Measurements from ENCODE around the gene TFCP2L1.

The TFCP2L1 gene

DNA sequence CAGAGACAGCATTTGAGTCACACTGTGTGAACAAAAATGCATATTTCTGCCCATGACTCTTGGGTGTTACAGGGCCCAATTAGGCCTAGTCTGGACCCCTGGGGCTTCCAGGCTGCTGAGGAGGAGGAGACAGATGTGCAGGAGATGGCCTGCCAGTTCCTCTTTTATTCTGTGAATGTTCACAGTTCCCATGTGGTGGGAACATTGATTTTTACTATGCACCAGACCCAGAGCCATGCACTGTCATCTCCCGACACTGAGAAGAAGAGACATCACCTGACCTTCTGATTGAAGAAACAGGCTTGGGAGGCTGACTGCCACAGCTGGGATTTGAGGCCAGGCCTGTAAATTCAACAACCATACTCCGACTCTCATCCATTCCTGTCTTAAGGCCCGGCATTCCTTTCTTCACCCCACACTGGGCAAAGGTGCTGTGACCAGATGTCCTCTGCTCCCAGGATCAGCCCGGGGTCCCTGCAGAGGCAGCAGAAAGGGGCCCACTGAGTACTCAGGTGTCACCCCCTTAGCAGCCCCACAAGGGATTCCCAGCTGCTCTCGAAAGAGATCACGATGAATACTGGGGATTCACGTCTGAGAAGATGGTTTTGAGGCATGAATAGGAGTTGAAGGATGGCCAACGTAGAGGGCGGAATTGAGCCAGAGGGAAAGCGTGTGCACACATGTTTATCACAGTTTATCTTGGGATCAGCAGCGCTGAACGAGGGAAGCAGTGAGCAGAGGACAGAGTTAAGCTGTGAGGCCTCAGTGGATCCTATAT, 3.6 kb upstream of the TFCP2L1 start:
- no peak for DNase-seq (ENCODE audit: low spot score)
- no peak overlapping the region for H2BK5ac ChIP-seq (ENCODE audit: low read length)
- no CpG with 5 or more reads among the region's 12 CpGs for WGBS, 2 donors (ENCODE audit: extremely low coverage in 2 of 2, insufficient read length in 2 of 2, insufficient replicate concordance in 1 of 2)
- H3K18ac ChIP-seq (ENCODE audit: low read length): no peak overlapping the region
- no peak overlapping the region for H2BK15ac ChIP-seq (ENCODE audit: low read length)
- no peaks in the 10 kb centered on the region for H3K36me3 ChIP-seq (replicated peaks in 1 of 2; ENCODE audit: control insufficient read depth in 2 of 2, insufficient read depth in 2 of 2, low read length in 2 of 2)
- H3K4me3 ChIP-seq (ENCODE audit: low read length in 2 of 2): no peak overlapping the region
- H2AK5ac ChIP-seq (ENCODE audit: low read depth, low read length): no peak overlapping the region
- H3K23ac ChIP-seq (ENCODE audit: low read depth, low read length, poor library complexity): no peak overlapping the region
- H3K4me1 ChIP-seq (ENCODE audit: control insufficient read depth in 2 of 2, insufficient read depth in 1 of 2, low read depth in 1 of 2, low read length in 2 of 2): no peaks in the 10 kb centered on the region
- peaks cover 13 to 60% (median 27%) of the 10 kb centered on the region in 3 experiments for H3K27me3 ChIP-seq (ENCODE audit: control insufficient read depth in 3 of 3, insufficient read depth in 3 of 3, low read depth in 1 of 3, low read length in 3 of 3)
- H4K91ac ChIP-seq (ENCODE audit: low read depth, low read length, poor library complexity): no peak overlapping the region
- no peak overlapping the region for H2BK12ac ChIP-seq (ENCODE audit: low read length)
- H3K9ac ChIP-seq (ENCODE audit: low read depth, low read length, poor library complexity): no peak overlapping the region
- H3K9me3 ChIP-seq (replicated peaks in 1 of 2; ENCODE audit: control insufficient read depth in 2 of 2, insufficient read depth in 1 of 2, low read depth in 1 of 2, low read length in 2 of 2): no peaks in the 10 kb centered on the region
- no peak overlapping the region for H3K27ac ChIP-seq (replicated peaks; ENCODE audit: low read length)
- no peak overlapping the region for H2AFZ ChIP-seq (ENCODE audit: low read length)
- no peak overlapping the region for H2BK120ac ChIP-seq (ENCODE audit: low read depth, low read length)
- no peak overlapping the region for H4K8ac ChIP-seq (ENCODE audit: low read depth, low read length)
- no peak overlapping the region for H3K4ac ChIP-seq (ENCODE audit: low read length)
- no peak overlapping the region for H3K14ac ChIP-seq (ENCODE audit: low read length)
- H3K79me1 ChIP-seq (ENCODE audit: low read depth, low read length): no peaks in the 10 kb centered on the region
- H3K4me2 ChIP-seq (ENCODE audit: insufficient read depth, low read length, poor library complexity, severe bottlenecking): no peak overlapping the region

DNA sequence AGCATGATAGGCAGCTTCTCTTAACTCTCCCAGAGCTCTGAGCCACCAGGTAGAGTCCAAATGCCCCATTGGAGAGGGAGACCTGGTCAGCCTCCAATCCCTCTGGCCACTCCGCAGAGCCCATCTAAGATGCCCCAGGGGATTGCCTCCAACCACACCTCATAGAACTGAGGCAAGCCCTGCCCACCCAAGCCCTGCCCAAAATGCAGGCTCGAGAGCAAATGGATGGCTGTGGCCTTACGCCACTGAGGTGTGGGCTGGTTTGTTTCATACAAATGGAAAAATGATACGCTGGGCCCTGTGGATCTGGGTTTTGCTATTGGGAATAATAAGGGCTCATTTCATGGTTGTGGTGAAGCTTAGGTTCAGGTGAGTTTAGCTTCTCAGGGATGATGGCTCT, 3.0 kb upstream of the TFCP2L1 start:
- Histone ChIP-seq H3K9ac (ENCODE audit: low read depth, low read length, poor library complexity) (no peak overlapping the region), H3K36me3 (replicated peaks in 1 of 2; ENCODE audit: control insufficient read depth in 2 of 2, insufficient read depth in 2 of 2, low read length in 2 of 2) (no peaks in the 10 kb centered on the region), H3K4me3 (ENCODE audit: low read length in 2 of 2) (no peak overlapping the region), H3K79me1 (ENCODE audit: low read depth, low read length) (no peaks in the 10 kb centered on the region), H3K27ac (replicated peaks; ENCODE audit: low read length) (no peak overlapping the region), H3K27me3 (ENCODE audit: control insufficient read depth in 3 of 3, insufficient read depth in 3 of 3, low read depth in 1 of 3, low read length in 3 of 3) (peaks cover 13 to 66% (median 34%) of the 10 kb centered on the region in 3 experiments), H2AK5ac (ENCODE audit: low read depth, low read length) (no peak overlapping the region), H2BK15ac (ENCODE audit: low read length) (no peak overlapping the region), H4K8ac (ENCODE audit: low read depth, low read length) (no peak overlapping the region), H3K9me3 (replicated peaks in 1 of 2; ENCODE audit: control insufficient read depth in 2 of 2, insufficient read depth in 1 of 2, low read depth in 1 of 2, low read length in 2 of 2) (no peaks in the 10 kb centered on the region), H3K4me2 (ENCODE audit: insufficient read depth, low read length, poor library complexity, severe bottlenecking) (no peak overlapping the region), H2BK120ac (ENCODE audit: low read depth, low read length) (no peak overlapping the region), H3K4me1 (ENCODE audit: control insufficient read depth in 2 of 2, insufficient read depth in 1 of 2, low read depth in 1 of 2, low read length in 2 of 2) (no peaks in the 10 kb centered on the region), H3K18ac (ENCODE audit: low read length) (no peak overlapping the region), H4K91ac (ENCODE audit: low read depth, low read length, poor library complexity) (no peak overlapping the region), H3K4ac (ENCODE audit: low read length) (no peak overlapping the region), H2AFZ (ENCODE audit: low read length) (no peak overlapping the region), H2BK12ac (ENCODE audit: low read length) (no peak overlapping the region), H3K14ac (ENCODE audit: low read length) (no peak overlapping the region), H2BK5ac (ENCODE audit: low read length) (no peak overlapping the region), H3K23ac (ENCODE audit: low read depth, low read length, poor library complexity) (no peak overlapping the region)
- no CpG with 5 or more reads among the region's 4 CpGs for WGBS, 2 donors (ENCODE audit: extremely low coverage in 2 of 2, insufficient read length in 2 of 2, insufficient replicate concordance in 1 of 2)
- no peak for DNase-seq (ENCODE audit: low spot score)

DNA sequence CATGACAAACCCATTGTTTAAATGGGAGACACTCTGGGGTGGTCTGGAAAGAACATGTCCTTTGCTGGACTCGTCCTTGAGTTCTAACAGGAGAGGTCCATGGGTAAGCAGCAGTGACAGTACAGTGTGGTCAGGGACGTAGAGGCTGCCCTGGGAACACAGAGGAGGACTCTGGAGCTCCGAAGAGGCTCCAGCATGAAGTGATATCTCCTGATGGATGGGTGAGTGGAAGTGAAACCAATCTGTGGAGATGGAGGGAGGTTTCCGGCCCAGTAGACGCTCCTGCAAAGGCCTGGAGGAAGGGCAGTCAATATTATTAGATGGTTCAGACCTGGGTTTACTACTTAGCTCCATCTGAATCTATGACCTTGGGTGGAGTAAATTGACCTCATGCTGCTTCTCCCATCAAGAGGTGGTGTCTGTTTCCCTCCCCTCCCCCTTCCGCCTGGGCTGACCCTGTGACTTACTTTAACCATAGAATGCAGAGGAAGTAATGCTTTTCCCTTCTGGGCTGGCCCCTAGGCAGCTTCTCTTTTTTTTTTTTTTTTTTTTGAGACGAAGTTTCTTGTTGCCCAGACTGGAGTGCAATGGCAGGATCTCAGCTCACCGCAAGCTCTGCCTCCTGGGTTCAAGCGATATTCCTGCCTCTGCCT, 2.3 kb upstream of the TFCP2L1 start:
- Histone ChIP-seq H3K14ac (ENCODE audit: low read length) (no peak overlapping the region), H3K4me2 (ENCODE audit: insufficient read depth, low read length, poor library complexity, severe bottlenecking) (no peak overlapping the region), H4K8ac (ENCODE audit: low read depth, low read length) (no peak overlapping the region), H3K4ac (ENCODE audit: low read length) (no peak overlapping the region), H2BK12ac (ENCODE audit: low read length) (no peak overlapping the region), H2AFZ (ENCODE audit: low read length) (no peak overlapping the region), H3K4me1 (ENCODE audit: control insufficient read depth in 2 of 2, insufficient read depth in 1 of 2, low read depth in 1 of 2, low read length in 2 of 2) (no peaks in the 10 kb centered on the region), H3K79me1 (ENCODE audit: low read depth, low read length) (no peaks in the 10 kb centered on the region), H3K9ac (ENCODE audit: low read depth, low read length, poor library complexity) (no peak overlapping the region), H3K9me3 (replicated peaks in 1 of 2; ENCODE audit: control insufficient read depth in 2 of 2, insufficient read depth in 1 of 2, low read depth in 1 of 2, low read length in 2 of 2) (no peaks in the 10 kb centered on the region), H2BK5ac (ENCODE audit: low read length) (no peak overlapping the region), H3K4me3 (ENCODE audit: low read length in 2 of 2) (no peak overlapping the region), H3K23ac (ENCODE audit: low read depth, low read length, poor library complexity) (no peak overlapping the region), H3K18ac (ENCODE audit: low read length) (no peak overlapping the region), H3K27ac (replicated peaks; ENCODE audit: low read length) (no peak overlapping the region), H2AK5ac (ENCODE audit: low read depth, low read length) (no peak overlapping the region), H2BK15ac (ENCODE audit: low read length) (no peak overlapping the region), H3K36me3 (replicated peaks in 1 of 2; ENCODE audit: control insufficient read depth in 2 of 2, insufficient read depth in 2 of 2, low read length in 2 of 2) (no peaks in the 10 kb centered on the region), H4K91ac (ENCODE audit: low read depth, low read length, poor library complexity) (no peak overlapping the region), H3K27me3 (ENCODE audit: control insufficient read depth in 3 of 3, insufficient read depth in 3 of 3, low read depth in 1 of 3, low read length in 3 of 3) (peaks cover 13 to 73% (median 37%) of the 10 kb centered on the region in 3 experiments), H2BK120ac (ENCODE audit: low read depth, low read length) (no peak overlapping the region)
- no peak for DNase-seq (ENCODE audit: low spot score)
- WGBS, 2 donors (ENCODE audit: extremely low coverage in 2 of 2, insufficient read length in 2 of 2, insufficient replicate concordance in 1 of 2): no CpG with 5 or more reads among the region's 9 CpGs

- Histone ChIP-seq H3K9me3 (replicated peaks in 1 of 2; ENCODE audit: control insufficient read depth in 2 of 2, insufficient read depth in 1 of 2, low read depth in 1 of 2, low read length in 2 of 2) (no peaks in the 10 kb centered on the region), H2BK12ac (ENCODE audit: low read length) (no peak overlapping the region), H3K18ac (ENCODE audit: low read length) (no peak overlapping the region), H3K79me1 (ENCODE audit: low read depth, low read length) (no peaks in the 10 kb centered on the region), H3K4me2 (ENCODE audit: insufficient read depth, low read length, poor library complexity, severe bottlenecking) (no peak overlapping the region), H2BK5ac (ENCODE audit: low read length) (no peak overlapping the region), H3K27ac (replicated peaks; ENCODE audit: low read length) (no peak overlapping the region), H4K91ac (ENCODE audit: low read depth, low read length, poor library complexity) (no peak overlapping the region), H3K4me3 (ENCODE audit: low read length in 2 of 2) (no peak overlapping the region), H2AFZ (ENCODE audit: low read length) (no peak overlapping the region), H3K36me3 (replicated peaks in 1 of 2; ENCODE audit: control insufficient read depth in 2 of 2, insufficient read depth in 2 of 2, low read length in 2 of 2) (no peaks in the 10 kb centered on the region), H2BK120ac (ENCODE audit: low read depth, low read length) (no peak overlapping the region), H2AK5ac (ENCODE audit: low read depth, low read length) (no peak overlapping the region), H3K4ac (ENCODE audit: low read length) (no peak overlapping the region), H2BK15ac (ENCODE audit: low read length) (no peak overlapping the region), H4K8ac (ENCODE audit: low read depth, low read length) (no peak overlapping the region), H3K9ac (ENCODE audit: low read depth, low read length, poor library complexity) (no peak overlapping the region), H3K27me3 (ENCODE audit: control insufficient read depth in 3 of 3, insufficient read depth in 3 of 3, low read depth in 1 of 3, low read length in 3 of 3) (peaks cover 13 to 77% (median 37%) of the 10 kb centered on the region in 3 experiments), H3K23ac (ENCODE audit: low read depth, low read length, poor library complexity) (no peak overlapping the region), H3K14ac (ENCODE audit: low read length) (no peak overlapping the region), H3K4me1 (ENCODE audit: control insufficient read depth in 2 of 2, insufficient read depth in 1 of 2, low read depth in 1 of 2, low read length in 2 of 2) (no peaks in the 10 kb centered on the region)
- no CpG with 5 or more reads among the region's 4 CpGs for WGBS, 2 donors (ENCODE audit: extremely low coverage in 2 of 2, insufficient read length in 2 of 2, insufficient replicate concordance in 1 of 2)
- no peak for DNase-seq (ENCODE audit: low spot score)
Observed at GRCh38 chr2:121286506-121286905, 1.5 kb upstream of the TFCP2L1 start.

Measured in neuronal stem cell (in vitro differentiated cells).